Heart right ventricle (tissue), 16 donors: Measurements from ENCODE around the gene DNAH12. TPM values are rescaled to one million over a fixed set of nuclear protein-coding genes. Genes with fewer than 3 reads are reported as not detected.

ENCODE experiments used
- ATAC-seq, 8 donors: fragments of 200-7000 bp; cut with Tn5 transposase; one replicate each; pipeline ENCODE4 v1.9.1; 2020; ENCODE audit warnings: mild to moderate bottlenecking in 8 of 8, moderate library complexity in 8 of 8, moderate number of reproducible peaks in 1 of 8
- DNase-seq, 2 donors: peaks; one replicate each; pipeline ENCODE4 v3.0.0-alpha.2; 2020
- H3K27ac ChIP-seq, 10 donors: fragments of 200-600 bp; sonication (generic) in 2 of 10; one replicate each; pipeline versions ENCODE4 v1.5.0 to v1.8.0; 2020 to 2022; ENCODE audit warnings: mild to moderate bottlenecking in 3 of 10
- H3K27me3 ChIP-seq, 7 donors: fragments of 200-600 bp; one replicate each; pipeline ENCODE4 v1.8.0; 2021 to 2022; ENCODE audit warnings: mild to moderate bottlenecking in 2 of 7
- H3K36me3 ChIP-seq, 9 donors: fragments of 200-600 bp; sonication (generic) in 1 of 9; one replicate each; pipeline versions ENCODE4 v1.5.0 to v1.8.0; 2020 to 2022; ENCODE audit warnings: mild to moderate bottlenecking in 2 of 9
- H3K4me1 ChIP-seq, 9 donors: fragments of 200-600 bp; sonication (generic) in 1 of 9; one replicate each; pipeline versions ENCODE4 v1.5.0 to v1.8.0; 2020 to 2022; ENCODE audit warnings: mild to moderate bottlenecking in 4 of 9
- H3K4me3 ChIP-seq, 10 donors: fragments of 200-600 bp; sonication (generic) in 2 of 10; one replicate each; pipeline versions ENCODE4 v1.5.0 to v1.8.0; 2020 to 2022; ENCODE audit warnings: mild to moderate bottlenecking in 7 of 10, moderate library complexity in 2 of 10
- H3K9me3 ChIP-seq, 11 donors: fragments of 200-600 bp in 10 of 11; sonication (generic) in 2 of 11; one replicate each; pipeline versions ENCODE4 v1.5.0 to v1.8.0; 2013 to 2022; ENCODE audit warnings: mild to moderate bottlenecking in 2 of 11, control low read depth in 1 of 11, moderate library complexity in 1 of 11
- WGBS, 2 donors: extraction: QIAGEN DNeasy Blood & Tissue Kit; methylation state at CpG; one replicate each; pipeline ENCODE4 v1.1.7; 2013; ENCODE audit warnings: inconsistent platforms in 1 of 2; 5-methylcytosine and 5-hydroxymethylcytosine counted together
- intact Hi-C, 10 donors: fragments of 100-400 bp; cut with DNase I; formaldehyde crosslinking; loops; one replicate each; pipeline versions ENCODE4 v1.11.1 to v1.14.2; 2022
- polyA plus RNA-seq, 2 donors: library from polyadenylated mRNA; stranded (reverse); fragments of 200-250 nt; gene quantifications; one replicate each; pipeline ENCODE4 v1.2.3, GENCODE V29; 2013
- total RNA-seq, 10 donors: library from RNA; stranded (reverse); fragmentation: NEBNext Ultra II Directional in 3 of 10; extraction: Animal tissue kit (Norgen Biotek cat#: 25700) in 3 of 10; gene quantifications; one replicate each; pipeline versions ENCODE4 v1.2.1 to v1.2.4, GENCODE V29; 2021 to 2023
- TF ChIP-seq, protein P1 (sequence below), 9 donors: fragments of 200-600 bp; sonication (generic) in 2 of 9; IDR thresholded peaks; one replicate each; pipeline versions ENCODE4 v1.5.0 to v1.8.0; 2021 to 2022; ENCODE audit warnings: antibody characterized with exemption in 9 of 9, mild to moderate bottlenecking in 5 of 9, moderate library complexity in 1 of 9
- donor health status: Arrhythmogenic right ventricular cardiomyopathy.
- donor health status: ischemic (EF 13 %, LVEDD 7.1; RV severe dilation, severe dysfunction).
- donor health status: healthy with polysubstance abuse.
- donor health status: DM: no; HTN: yes; CAD: no.
- donor health status: DM: no; HTN: no; CAD: no.
- donor health status: ischemic (EF 25% LVEDD 6.9; RV normal size, moderate dysfunction).
- donor health status: ischemic (EF 25% LVEDD 5.7; RV mildly dilated, moderate dysfunction).
- donor health status: healthy.
- donor health status: DM: yes; HTN: yes; CAD: no.
- donor health status: Ischemic cardiomyopathy.
- donor health status: ischemic (EF 35%, LVEDD 5.7; RV mildly dilated, moderate dysfunction).
- donor health status: nonischemic (EF 11% LVEDD 7.7; RV severe dilation, severe dysfunction).
- donor health status: DM: yes; HTN: yes; CAD: no.
- donor health status: PGD.
- donor health status: ischemic (EF 29% LVEDD 5.4; RV normal size, mild dysfunction).
- donor health status: nonischemic (EF 23%, LVEDD 6.1; RV moderate dilation, normal function).

The DNAH12 gene
- total and polyA plus RNA-seq, 12 donors, result 0.01 to 0.44 (median 0.12) TPM; not detected in 4

DNA sequence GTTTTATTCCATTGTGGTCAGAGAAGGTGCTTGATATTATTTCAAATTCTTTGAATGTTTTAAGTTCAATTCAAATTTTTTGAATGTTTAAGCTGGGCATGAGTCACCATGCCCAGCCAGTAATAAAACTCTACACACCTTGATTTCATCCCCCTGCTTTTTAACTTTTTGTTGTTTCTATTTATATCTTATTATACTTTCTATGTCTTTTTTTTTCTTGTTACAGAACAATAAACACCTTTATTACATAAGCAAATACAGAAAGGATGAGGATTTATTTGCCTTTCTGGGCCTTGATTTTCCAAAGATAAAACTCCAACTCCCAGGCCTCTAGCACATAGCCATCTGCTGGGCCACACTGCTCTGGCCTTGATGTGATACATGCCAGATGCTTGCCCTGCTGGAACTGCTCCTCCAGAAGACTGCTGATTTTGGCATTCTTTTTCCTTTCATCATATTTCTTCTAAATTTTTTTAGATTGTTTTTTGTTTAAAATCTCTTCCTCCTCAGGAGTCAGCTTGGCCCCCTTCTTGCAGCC, 14.0 kb downstream of the DNAH12 start:
- Histone ChIP-seq H3K27me3 (peaks cover 0 to 3% (median 0%) of the 10 kb centered on the region in 7 donors), H3K9me3 (no peaks in the 10 kb centered on the region), H3K27ac (no peak overlapping the region), H3K36me3 (no peaks in the 10 kb centered on the region), H3K4me3 (no peak overlapping the region), H3K4me1 (no peaks in the 10 kb centered on the region)
- DNase-seq, result no peak
- TF ChIP-seq, protein P1, sequence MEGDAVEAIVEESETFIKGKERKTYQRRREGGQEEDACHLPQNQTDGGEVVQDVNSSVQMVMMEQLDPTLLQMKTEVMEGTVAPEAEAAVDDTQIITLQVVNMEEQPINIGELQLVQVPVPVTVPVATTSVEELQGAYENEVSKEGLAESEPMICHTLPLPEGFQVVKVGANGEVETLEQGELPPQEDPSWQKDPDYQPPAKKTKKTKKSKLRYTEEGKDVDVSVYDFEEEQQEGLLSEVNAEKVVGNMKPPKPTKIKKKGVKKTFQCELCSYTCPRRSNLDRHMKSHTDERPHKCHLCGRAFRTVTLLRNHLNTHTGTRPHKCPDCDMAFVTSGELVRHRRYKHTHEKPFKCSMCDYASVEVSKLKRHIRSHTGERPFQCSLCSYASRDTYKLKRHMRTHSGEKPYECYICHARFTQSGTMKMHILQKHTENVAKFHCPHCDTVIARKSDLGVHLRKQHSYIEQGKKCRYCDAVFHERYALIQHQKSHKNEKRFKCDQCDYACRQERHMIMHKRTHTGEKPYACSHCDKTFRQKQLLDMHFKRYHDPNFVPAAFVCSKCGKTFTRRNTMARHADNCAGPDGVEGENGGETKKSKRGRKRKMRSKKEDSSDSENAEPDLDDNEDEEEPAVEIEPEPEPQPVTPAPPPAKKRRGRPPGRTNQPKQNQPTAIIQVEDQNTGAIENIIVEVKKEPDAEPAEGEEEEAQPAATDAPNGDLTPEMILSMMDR (IDR thresholded peaks at IDR 0.05), result no peak
- ATAC-seq, result no peak
- intact Hi-C loops, result no loop called here

DNA sequence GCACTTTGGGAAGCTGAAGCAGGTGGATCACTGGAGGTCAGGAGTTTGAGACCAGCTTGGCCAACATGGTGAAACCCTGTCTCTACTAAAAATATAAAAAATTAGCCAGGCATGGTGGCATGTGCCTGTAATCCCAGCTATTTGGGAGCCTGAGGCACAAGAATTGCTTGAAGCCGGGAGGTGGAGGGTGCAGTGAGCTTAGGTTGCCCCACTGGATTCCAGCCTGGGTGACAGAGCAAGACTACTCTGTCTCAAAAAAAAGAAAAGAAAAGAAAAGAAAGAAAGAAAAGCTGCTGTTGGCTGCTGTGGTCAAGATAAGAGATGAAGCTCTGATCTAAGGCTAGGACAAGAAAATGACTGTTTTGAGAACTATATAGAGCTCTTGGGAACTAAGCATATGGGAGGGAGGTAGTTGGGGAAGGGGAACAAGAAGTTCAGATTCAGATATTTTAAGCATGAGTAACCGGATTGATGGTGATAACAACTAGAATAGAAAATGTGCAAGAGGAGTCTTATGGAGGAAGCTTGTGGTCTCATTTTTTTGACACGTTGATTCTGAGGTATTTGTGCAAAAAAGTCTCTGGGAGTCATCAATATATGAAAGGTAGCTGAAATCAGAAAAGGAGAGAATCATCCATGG, 25.7 kb downstream of the DNAH12 start:
- ATAC-seq (no peak), DNase-seq (no peak)
- intact Hi-C loops, result no loop called here
- TF ChIP-seq, protein P1 (IDR thresholded peaks at IDR 0.05), result no peak
- H3K27me3 ChIP-seq, result no peaks in the 10 kb centered on the region
- H3K27ac ChIP-seq, result no peak overlapping the region
- no peaks in the 10 kb centered on the region for H3K36me3 ChIP-seq
- 53 to 54% methylated on average over 3 of the region's 3 CpGs for WGBS, 2 donors
- no peak overlapping the region for H3K4me3 ChIP-seq
- H3K4me1 ChIP-seq, result no peaks in the 10 kb centered on the region
- no peaks in the 10 kb centered on the region for H3K9me3 ChIP-seq

DNA sequence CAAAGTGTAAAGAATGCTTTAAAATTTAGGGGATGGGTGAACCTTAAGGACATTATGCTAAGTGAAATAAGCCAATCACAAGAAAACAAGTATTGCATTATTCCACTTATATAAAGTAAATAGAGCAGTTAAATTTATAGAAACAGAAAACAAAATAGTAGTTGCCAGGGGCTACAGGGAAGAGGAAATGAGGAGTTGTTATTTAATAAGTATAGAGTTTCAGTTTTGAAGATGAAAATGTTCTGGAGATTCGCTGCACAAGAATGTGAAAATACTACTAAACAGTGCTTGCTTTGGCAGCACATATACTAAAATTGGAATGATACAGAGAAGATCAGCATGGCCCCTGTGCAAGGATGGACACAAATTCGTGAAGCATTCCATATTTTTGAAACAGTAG, 32.0 kb downstream of the DNAH12 start:
- intact Hi-C loops, result no loop called here
- TF ChIP-seq, protein P1 (IDR thresholded peaks at IDR 0.05), result no peak
- Histone ChIP-seq H3K4me1 (no peaks in the 10 kb centered on the region), H3K27me3 (peaks cover 0 to 4% (median 0%) of the 10 kb centered on the region in 7 donors), H3K4me3 (no peak overlapping the region), H3K9me3 (no peaks in the 10 kb centered on the region), H3K36me3 (no peaks in the 10 kb centered on the region), H3K27ac (no peak overlapping the region)
- DNase-seq (no peak), ATAC-seq (no peak)
- 59 to 60% methylated on average over 2 of the region's 2 CpGs for WGBS, 2 donors

DNA sequence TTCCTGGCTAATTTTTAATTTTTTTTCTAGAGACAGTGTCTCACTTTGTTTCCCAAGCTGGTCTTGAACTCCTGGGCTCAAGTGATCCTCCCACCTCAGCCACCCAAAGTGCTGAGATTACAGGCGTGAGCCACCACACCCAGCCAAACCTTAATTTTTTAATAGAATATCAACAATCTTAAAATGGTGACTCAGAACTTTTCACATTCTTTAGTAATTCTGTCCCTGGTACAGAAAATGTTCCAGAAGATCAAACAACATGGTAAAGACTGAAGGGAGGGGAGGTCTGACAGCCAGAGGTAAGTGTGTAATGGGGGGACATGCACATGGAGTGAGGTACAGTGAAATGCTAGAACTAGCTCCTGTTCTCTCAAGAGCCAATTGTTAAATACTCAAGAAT, 38.2 kb downstream of the DNAH12 start:
- no peaks in the 10 kb centered on the region for H3K36me3 ChIP-seq
- H3K4me3 ChIP-seq, result no peak overlapping the region
- peaks cover 0 to 4% (median 0%) of the 10 kb centered on the region in 7 donors for H3K27me3 ChIP-seq
- 89 to 100% methylated on average over 1 of the region's 1 CpG for WGBS, 2 donors
- H3K27ac ChIP-seq, result no peak overlapping the region
- DNase-seq, result no peak
- no peaks in the 10 kb centered on the region for H3K4me1 ChIP-seq
- TF ChIP-seq, protein P1 (IDR thresholded peaks at IDR 0.05), result no peak
- intact Hi-C loops, result no loop called here
- H3K9me3 ChIP-seq, result no peaks in the 10 kb centered on the region
- no peak for ATAC-seq
